SK-N-SH (cell line): Measurements from ENCODE around the gene CTBP2. TPM values are rescaled to one million over a fixed set of nuclear protein-coding genes. Genes with fewer than 3 reads are reported as not detected.

Source experiments
- CTCF ChIA-PET: fragments of 300-600, 350-600 bp; formaldehyde crosslinking; extraction: SDS; loops from one replicate; lab custom pipeline; 2021; lab: Yijun Ruan, JAX
- POLR2A ChIA-PET: fragments of 350-600 bp; sonication (Branson Sonifier 250); formaldehyde crosslinking; extraction: SDS; loops from one replicate; lab custom pipeline; 2020; ENCODE audit warnings: antibody characterized with exemption, inconsistent platforms; lab: Yijun Ruan, JAX
- DNase-seq: peaks from one replicate; pipeline ENCODE4 v3.0.0; 2012
- H2AFZ ChIP-seq: fragments of 200-600 bp; sonication (generic); 2 replicates; pipeline ENCODE4 v1.8.1; 2016; ENCODE audit warnings: antibody characterized with exemption, mild to moderate bottlenecking, low read depth
- H3F3A ChIP-seq: fragments of 200-600 bp; sonication (generic); replicated peaks from 2 replicates; pipeline ENCODE3; 2016; ENCODE audit warnings: antibody characterized with exemption, mild to moderate bottlenecking; ENCODE audit not compliant: insufficient read depth
- H3K27ac ChIP-seq, 2 experiments: fragments of 200-500 bp in 1 of 2; fragments of 200-600 bp in 1 of 2; sonication (Bioruptor generic) in 1 of 2; sonication (generic), shearing (Covaris generic) in 1 of 2; 2 replicates each; pipeline versions ENCODE4 v1.5.1 to v1.6.1; 2014 to 2016; ENCODE audit warnings: low read depth in 2 of 2, inconsistent platforms in 1 of 2, low read length in 1 of 2, mild to moderate bottlenecking in 1 of 2, mixed read lengths in 1 of 2
- H3K27me3 ChIP-seq: fragments of 200-600 bp; sonication (generic), shearing (Covaris generic); 2 replicates; pipeline ENCODE4 v1.6.1; 2016; ENCODE audit warnings: mixed run types; ENCODE audit not compliant: insufficient read depth
- H3K36me3 ChIP-seq, 2 experiments: fragments of 200-500 bp in 1 of 2; fragments of 200-600 bp in 1 of 2; sonication (Bioruptor generic) in 1 of 2; sonication (generic) in 1 of 2; replicated peaks in 1 of 2; 2 replicates each; pipeline versions ENCODE3 to v1.5.1; 2014 to 2016; ENCODE audit warnings: low read length in 1 of 2, mild to moderate bottlenecking in 1 of 2; ENCODE audit not compliant: insufficient read depth in 2 of 2, control insufficient read depth in 1 of 2
- H3K4me1 ChIP-seq, 2 experiments: fragments of 200-500 bp in 1 of 2; fragments of 200-600 bp in 1 of 2; sonication (Bioruptor generic) in 1 of 2; sonication (generic), shearing (Covaris generic) in 1 of 2; 2 replicates each; pipeline versions ENCODE4 v1.5.1 to v1.6.1; 2014 to 2016; ENCODE audit warnings: low read depth in 1 of 2, low read length in 1 of 2, mixed run types in 1 of 2; ENCODE audit not compliant: insufficient read depth in 2 of 2, control insufficient read depth in 1 of 2
- H3K4me2 ChIP-seq: fragments of 200-600 bp; sonication (generic), shearing (Covaris generic); 2 replicates; pipeline ENCODE4 v1.6.1; 2017; ENCODE audit warnings: mixed run types
- H3K4me3 ChIP-seq, 2 experiments: fragments of 200-500 bp in 1 of 2; fragments of 200-600 bp in 1 of 2; sonication (Bioruptor generic) in 1 of 2; sonication (generic), shearing (Covaris generic) in 1 of 2; 2 replicates each; pipeline versions ENCODE4 v1.5.1 to v1.8.1; 2014 to 2016; ENCODE audit warnings: low read depth in 2 of 2, inconsistent platforms in 1 of 2, low read length in 1 of 2, mild to moderate bottlenecking in 1 of 2, mixed read lengths in 1 of 2, moderate library complexity in 1 of 2
- H3K79me2 ChIP-seq: fragments of 200-600 bp; sonication (generic); 2 replicates; pipeline ENCODE4 v1.8.1; 2017; ENCODE audit warnings: mild to moderate bottlenecking; ENCODE audit not compliant: insufficient read depth
- H3K9ac ChIP-seq: fragments of 200-600 bp; sonication (generic); 2 replicates; pipeline ENCODE4 v1.6.1; 2017; ENCODE audit warnings: mixed run types
- H3K9me2 ChIP-seq: fragments of 200-600 bp; sonication (generic); 2 replicates; pipeline ENCODE4 v1.6.1; 2017; ENCODE audit warnings: mixed run types
- H3K9me3 ChIP-seq: fragments of 200-600 bp; sonication (generic); 2 replicates; pipeline ENCODE4 v1.6.1; 2017; ENCODE audit warnings: mixed run types, mild to moderate bottlenecking, moderate library complexity
- H4K20me1 ChIP-seq: fragments of 200-600 bp; sonication (generic); 2 replicates; pipeline ENCODE4 v1.6.1; 2017; ENCODE audit warnings: mild to moderate bottlenecking, mixed run types; ENCODE audit not compliant: insufficient read depth
- ELF1 ChIP-seq: IDR thresholded peaks from 2 replicates; pipeline ENCODE4 v1.4.0; 2012
- EP300 ChIP-seq, 2 experiments: IDR thresholded peaks; 2 replicates each; pipeline versions ENCODE4 v1.4.0 to v1.6.1; 2012; ENCODE audit warnings: borderline replicate concordance in 1 of 2, low read depth in 1 of 2, low read length in 1 of 2
- EZH2phosphoT487 ChIP-seq: fragments of 200-600 bp; sonication (generic); IDR thresholded peaks from 2 replicates; pipeline ENCODE4 v1.6.1; 2017; ENCODE audit warnings: low read depth, mixed run types, mild to moderate bottlenecking, antibody characterized with exemption, moderate library complexity, borderline replicate concordance
- FOSL2 ChIP-seq: IDR thresholded peaks from 2 replicates; pipeline ENCODE4 v1.4.0; 2012; ENCODE audit warnings: low read depth, mild to moderate bottlenecking, moderate library complexity, borderline replicate concordance
- GATA2 ChIP-seq: sonication (generic); formaldehyde crosslinking; IDR thresholded peaks from 2 replicates; pipeline ENCODE4 v1.5.0; 2020; ENCODE audit warnings: mild to moderate bottlenecking, missing genetic modification reagents
- IRF3 ChIP-seq: fragments of 150-350 bp; IDR thresholded peaks from 2 replicates; pipeline ENCODE4 v1.6.1; 2016; ENCODE audit warnings: mild to moderate bottlenecking, low read depth, low read length
- JUND ChIP-seq: IDR thresholded peaks from 2 replicates; pipeline ENCODE4 v1.4.0; 2012
- MEF2A ChIP-seq: IDR thresholded peaks from 2 replicates; pipeline ENCODE4 v1.4.0; 2012; ENCODE audit warnings: low read depth, borderline replicate concordance
- MXI1 ChIP-seq: IDR thresholded peaks from 2 replicates; pipeline ENCODE4 v1.6.1; 2012; ENCODE audit warnings: mild to moderate bottlenecking, low read depth, low read length, improper control_type of control experiment
- NFIC ChIP-seq: IDR thresholded peaks from 2 replicates; pipeline ENCODE4 v1.4.0; 2012; ENCODE audit warnings: borderline replicate concordance
- PBX3 ChIP-seq: IDR thresholded peaks from 2 replicates; pipeline ENCODE4; 2012
- RCOR1 ChIP-seq: fragments of 150-350 bp; IDR thresholded peaks from 2 replicates; pipeline ENCODE4 v1.6.1; 2017; ENCODE audit warnings: antibody characterized with exemption, low read length
- SMC3 ChIP-seq: IDR thresholded peaks from 2 replicates; pipeline ENCODE4 v1.6.1; 2012; ENCODE audit warnings: low read depth, low read length, improper control_type of control experiment
- YY1 ChIP-seq: IDR thresholded peaks from 2 replicates; pipeline ENCODE4 v1.4.0; 2012; ENCODE audit warnings: low read depth, mild to moderate bottlenecking
- WGBS: methylation state at CpG from one replicate; pipeline ENCODE4 v1.1.6; 2017; ENCODE audit warnings: low lambda C conversion rate; 5-methylcytosine and 5-hydroxymethylcytosine counted together
- polyA plus RNA-seq, 3 experiments: library from polyadenylated mRNA; depleted of rRNA; stranded (reverse); fragments of >200 nt; gene quantifications; 2 replicates each; pipeline ENCODE4 v1.2.3, GENCODE V29; 2012
- TF ChIP-seq, protein P1 (sequence below): fragments of 200-600 bp; sonication (generic); IDR thresholded peaks from 2 replicates; pipeline ENCODE4 v1.6.1; 2017; ENCODE audit warnings: antibody characterized with exemption, mild to moderate bottlenecking, moderate library complexity
- TF ChIP-seq, protein P2 (sequence below): IDR thresholded peaks from 2 replicates; pipeline ENCODE4 v1.6.1; 2012; ENCODE audit warnings: mild to moderate bottlenecking, low read depth, low read length, moderate library complexity
- TF ChIP-seq, protein P3 (sequence below): IDR thresholded peaks from 2 replicates; pipeline ENCODE4 v1.4.0; 2012; ENCODE audit warnings: low read depth, borderline replicate concordance

The CTBP2 gene
- polyA plus RNA-seq, 1 of the 3 experiments (the other 2 are of a cell fraction) = 69.7 TPM

GRCh38 chr10:125030567-125031197 lies 129.7 kb downstream of the CTBP2 start:
- Histone ChIP-seq H3K27me3 (no peaks in the 10 kb centered on the region), H3K9me3 (no peaks in the 10 kb centered on the region), H3K79me2 (peaks cover 83% of the 10 kb centered on the region), H2AFZ (no peak overlapping the region), H3K4me2 (no peak overlapping the region), H4K20me1 (peaks cover 70% of the 10 kb centered on the region), H3K4me3 (no peak overlapping the region)
- CTCF ChIA-PET = interaction anchor here (1.9 to 3.6 kb wide), 3 partner anchors 17 to 38 kb away, joined by 6 to 16 read pairs (median 14); no protein-coding TSS in a partner anchor
- 82% methylated on average over 8 of the region's 10 CpGs for WGBS
- POLR2A ChIA-PET = no interaction called here
- DNase-seq = no peak
- TF ChIP-seq RCOR1 (no peak), IRF3 (no peak), MEF2A (no peak), PBX3 (no peak), GATA2 (CRISPR knock-in tag) (no peak), MXI1 (no peak), EP300 (IDR thresholded peaks at IDR 0.05; ENCODE audit: borderline replicate concordance in 1 of 2, low read depth in 1 of 2, low read length in 1 of 2) (no peak), ELF1 (no peak), EZH2phosphoT487 (no peak), FOSL2 (no peak), YY1 (no peak), JUND (no peak), NFIC (no peak), SMC3 (no peak)
- TF ChIP-seq, protein P1, sequence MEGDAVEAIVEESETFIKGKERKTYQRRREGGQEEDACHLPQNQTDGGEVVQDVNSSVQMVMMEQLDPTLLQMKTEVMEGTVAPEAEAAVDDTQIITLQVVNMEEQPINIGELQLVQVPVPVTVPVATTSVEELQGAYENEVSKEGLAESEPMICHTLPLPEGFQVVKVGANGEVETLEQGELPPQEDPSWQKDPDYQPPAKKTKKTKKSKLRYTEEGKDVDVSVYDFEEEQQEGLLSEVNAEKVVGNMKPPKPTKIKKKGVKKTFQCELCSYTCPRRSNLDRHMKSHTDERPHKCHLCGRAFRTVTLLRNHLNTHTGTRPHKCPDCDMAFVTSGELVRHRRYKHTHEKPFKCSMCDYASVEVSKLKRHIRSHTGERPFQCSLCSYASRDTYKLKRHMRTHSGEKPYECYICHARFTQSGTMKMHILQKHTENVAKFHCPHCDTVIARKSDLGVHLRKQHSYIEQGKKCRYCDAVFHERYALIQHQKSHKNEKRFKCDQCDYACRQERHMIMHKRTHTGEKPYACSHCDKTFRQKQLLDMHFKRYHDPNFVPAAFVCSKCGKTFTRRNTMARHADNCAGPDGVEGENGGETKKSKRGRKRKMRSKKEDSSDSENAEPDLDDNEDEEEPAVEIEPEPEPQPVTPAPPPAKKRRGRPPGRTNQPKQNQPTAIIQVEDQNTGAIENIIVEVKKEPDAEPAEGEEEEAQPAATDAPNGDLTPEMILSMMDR = no peak
- TF ChIP-seq, protein P2, sequence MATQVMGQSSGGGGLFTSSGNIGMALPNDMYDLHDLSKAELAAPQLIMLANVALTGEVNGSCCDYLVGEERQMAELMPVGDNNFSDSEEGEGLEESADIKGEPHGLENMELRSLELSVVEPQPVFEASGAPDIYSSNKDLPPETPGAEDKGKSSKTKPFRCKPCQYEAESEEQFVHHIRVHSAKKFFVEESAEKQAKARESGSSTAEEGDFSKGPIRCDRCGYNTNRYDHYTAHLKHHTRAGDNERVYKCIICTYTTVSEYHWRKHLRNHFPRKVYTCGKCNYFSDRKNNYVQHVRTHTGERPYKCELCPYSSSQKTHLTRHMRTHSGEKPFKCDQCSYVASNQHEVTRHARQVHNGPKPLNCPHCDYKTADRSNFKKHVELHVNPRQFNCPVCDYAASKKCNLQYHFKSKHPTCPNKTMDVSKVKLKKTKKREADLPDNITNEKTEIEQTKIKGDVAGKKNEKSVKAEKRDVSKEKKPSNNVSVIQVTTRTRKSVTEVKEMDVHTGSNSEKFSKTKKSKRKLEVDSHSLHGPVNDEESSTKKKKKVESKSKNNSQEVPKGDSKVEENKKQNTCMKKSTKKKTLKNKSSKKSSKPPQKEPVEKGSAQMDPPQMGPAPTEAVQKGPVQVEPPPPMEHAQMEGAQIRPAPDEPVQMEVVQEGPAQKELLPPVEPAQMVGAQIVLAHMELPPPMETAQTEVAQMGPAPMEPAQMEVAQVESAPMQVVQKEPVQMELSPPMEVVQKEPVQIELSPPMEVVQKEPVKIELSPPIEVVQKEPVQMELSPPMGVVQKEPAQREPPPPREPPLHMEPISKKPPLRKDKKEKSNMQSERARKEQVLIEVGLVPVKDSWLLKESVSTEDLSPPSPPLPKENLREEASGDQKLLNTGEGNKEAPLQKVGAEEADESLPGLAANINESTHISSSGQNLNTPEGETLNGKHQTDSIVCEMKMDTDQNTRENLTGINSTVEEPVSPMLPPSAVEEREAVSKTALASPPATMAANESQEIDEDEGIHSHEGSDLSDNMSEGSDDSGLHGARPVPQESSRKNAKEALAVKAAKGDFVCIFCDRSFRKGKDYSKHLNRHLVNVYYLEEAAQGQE = no peak
- TF ChIP-seq, protein P3, sequence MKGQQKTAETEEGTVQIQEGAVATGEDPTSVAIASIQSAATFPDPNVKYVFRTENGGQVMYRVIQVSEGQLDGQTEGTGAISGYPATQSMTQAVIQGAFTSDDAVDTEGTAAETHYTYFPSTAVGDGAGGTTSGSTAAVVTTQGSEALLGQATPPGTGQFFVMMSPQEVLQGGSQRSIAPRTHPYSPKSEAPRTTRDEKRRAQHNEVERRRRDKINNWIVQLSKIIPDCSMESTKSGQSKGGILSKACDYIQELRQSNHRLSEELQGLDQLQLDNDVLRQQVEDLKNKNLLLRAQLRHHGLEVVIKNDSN = no peak
- TF ChIP-seq, all 33 proteins: peak for 0
- Histone ChIP-seq H3K4me1 (peaks cover 20 to 81% of the 10 kb centered on the region in 2 experiments), H3K9me2 (no peaks in the 10 kb centered on the region), H3F3A (peaks cover 13% of the 10 kb centered on the region), H3K27ac (no peak overlapping the region; a peak in 1 of 4 replicates), H3K9ac (no peak overlapping the region), H3K36me3 (peaks cover 0 to 20% of the 10 kb centered on the region in 2 experiments)
